ENCODE measurements around the gene NPLOC4.

NPLOC4 gene

DNA sequence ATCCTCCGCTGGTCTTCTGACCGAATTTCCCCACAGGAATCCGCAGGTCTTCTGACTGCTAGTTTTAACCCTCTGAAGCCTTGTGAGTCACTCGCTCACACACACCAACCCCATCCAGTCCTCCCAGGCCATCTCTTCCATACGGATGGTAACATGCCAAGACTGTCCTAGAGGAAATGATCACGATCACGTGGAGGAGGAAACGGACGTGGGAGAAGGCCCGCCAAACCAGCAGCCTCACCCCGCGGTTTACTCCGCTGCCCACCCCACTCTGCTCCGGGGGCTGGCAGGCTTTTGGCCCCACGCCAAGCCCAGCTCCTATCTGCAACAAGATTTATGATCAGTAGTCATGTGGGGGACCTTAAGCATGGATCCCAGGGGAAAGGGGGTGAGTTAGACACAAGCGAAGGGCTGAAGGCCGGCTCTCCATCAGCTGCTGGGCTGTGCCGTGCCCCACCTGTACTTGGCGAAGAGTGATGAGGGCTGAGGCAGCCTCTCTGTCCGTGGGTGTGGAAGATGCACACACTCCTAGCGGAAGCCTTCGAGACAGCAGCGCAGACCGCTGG is 83.2 kb downstream of the NPLOC4 start:
- no peaks in the 10 kb centered on the region for H3K27me3 Mint-ChIP-seq (ENCODE audit: low read depth, poor library complexity)
- peaks cover 44% of the 10 kb centered on the region for H3K4me1 Mint-ChIP-seq
- DNase-seq: peak; percentile 38
- TF ChIP-seq, protein P1, sequence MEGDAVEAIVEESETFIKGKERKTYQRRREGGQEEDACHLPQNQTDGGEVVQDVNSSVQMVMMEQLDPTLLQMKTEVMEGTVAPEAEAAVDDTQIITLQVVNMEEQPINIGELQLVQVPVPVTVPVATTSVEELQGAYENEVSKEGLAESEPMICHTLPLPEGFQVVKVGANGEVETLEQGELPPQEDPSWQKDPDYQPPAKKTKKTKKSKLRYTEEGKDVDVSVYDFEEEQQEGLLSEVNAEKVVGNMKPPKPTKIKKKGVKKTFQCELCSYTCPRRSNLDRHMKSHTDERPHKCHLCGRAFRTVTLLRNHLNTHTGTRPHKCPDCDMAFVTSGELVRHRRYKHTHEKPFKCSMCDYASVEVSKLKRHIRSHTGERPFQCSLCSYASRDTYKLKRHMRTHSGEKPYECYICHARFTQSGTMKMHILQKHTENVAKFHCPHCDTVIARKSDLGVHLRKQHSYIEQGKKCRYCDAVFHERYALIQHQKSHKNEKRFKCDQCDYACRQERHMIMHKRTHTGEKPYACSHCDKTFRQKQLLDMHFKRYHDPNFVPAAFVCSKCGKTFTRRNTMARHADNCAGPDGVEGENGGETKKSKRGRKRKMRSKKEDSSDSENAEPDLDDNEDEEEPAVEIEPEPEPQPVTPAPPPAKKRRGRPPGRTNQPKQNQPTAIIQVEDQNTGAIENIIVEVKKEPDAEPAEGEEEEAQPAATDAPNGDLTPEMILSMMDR (IDR thresholded peaks at IDR 0.05): no peak
- no peaks in the 10 kb centered on the region for H3K9me3 Mint-ChIP-seq
- H3K4me3 Mint-ChIP-seq: peak overlapping the region; percentile 85
- H3K27ac Mint-ChIP-seq: no peak overlapping the region
- peaks cover 21% of the 10 kb centered on the region for H3K36me3 Mint-ChIP-seq (ENCODE audit: low read depth)

DNA sequence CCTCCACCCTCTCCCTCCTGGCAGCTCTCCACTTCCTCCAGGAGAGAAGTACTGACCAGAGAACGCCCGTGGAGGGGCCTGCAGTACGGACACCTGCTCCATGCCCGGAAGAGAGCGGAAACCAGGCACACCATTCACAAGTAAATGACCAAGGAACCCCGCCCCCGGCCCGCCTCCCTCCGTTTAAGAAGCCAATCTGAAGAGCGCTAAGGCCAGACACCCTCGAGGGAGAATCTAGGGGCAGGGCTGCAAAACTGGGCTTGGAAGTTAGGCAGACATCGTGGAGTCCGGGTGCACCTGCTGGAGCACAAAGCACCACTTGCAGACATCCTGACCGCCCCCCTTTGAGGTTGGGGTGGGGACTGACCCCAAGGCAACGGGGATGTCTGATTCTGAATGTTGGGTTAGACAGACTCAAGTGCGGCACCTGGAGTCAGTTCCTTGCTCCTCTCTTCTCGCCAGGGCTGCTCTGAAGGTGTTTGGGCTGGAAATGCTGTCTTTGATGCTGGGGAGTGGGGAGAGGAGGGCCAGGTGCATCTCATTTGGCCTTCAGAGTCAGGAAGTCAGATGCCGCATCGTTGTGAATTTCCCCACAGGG is 83.8 kb downstream of the NPLOC4 start:
- no peaks in the 10 kb centered on the region for H3K9me3 Mint-ChIP-seq
- H3K36me3 Mint-ChIP-seq (ENCODE audit: low read depth): peaks cover 18% of the 10 kb centered on the region
- TF ChIP-seq, protein P1 (IDR thresholded peaks at IDR 0.05): no peak
- peak overlapping the region; percentile 59 for H3K27ac Mint-ChIP-seq
- H3K4me3 Mint-ChIP-seq: peak overlapping the region; percentile 85
- no peaks in the 10 kb centered on the region for H3K27me3 Mint-ChIP-seq (ENCODE audit: low read depth, poor library complexity)
- DNase-seq: peak; percentile 77
- H3K4me1 Mint-ChIP-seq: peaks cover 44% of the 10 kb centered on the region

DNA sequence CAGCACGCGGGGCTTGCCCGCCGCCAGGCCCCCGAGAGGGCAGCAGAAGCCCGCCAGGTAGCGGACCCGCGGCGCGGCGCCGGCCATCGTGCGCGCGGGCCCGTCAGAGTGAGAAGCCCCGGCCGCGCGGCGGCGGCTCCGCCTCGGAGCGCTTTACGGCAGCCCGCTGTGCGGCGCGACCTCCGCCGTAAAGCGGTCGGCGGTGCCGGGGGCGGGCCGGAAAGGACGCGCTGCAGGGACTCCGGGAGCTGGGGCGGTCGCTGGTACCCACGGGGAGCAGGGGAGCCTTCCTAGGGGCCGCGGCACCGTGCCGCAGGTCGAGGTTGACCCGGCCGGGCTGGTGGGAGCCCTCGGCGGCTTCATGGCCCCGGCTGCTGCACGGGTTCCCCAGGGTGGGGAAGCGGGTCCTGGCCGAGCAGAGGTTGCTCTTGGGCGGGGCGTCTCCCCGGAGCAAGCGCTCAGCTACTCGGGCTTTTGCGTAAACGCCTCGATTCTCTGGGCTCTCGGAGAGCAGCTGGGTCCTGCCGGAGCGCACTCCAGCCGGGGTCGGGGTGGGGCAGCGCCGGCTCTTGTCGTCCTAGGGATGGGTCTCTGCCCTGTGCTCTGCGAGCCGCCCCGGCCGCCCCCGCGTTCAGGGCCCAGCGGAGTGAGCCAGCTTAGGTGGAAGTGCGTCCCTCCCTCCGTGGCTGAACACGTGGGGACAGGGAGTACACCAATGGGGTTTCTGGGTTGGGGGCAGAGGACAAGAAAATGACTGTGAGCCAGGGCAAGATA is 84.5 kb downstream of the NPLOC4 start, which contains the start of gene FAAP100:
Gene FAAP100, minus strand, starts transcription at position 110 of the 774 bp plus-strand sequence. Its CDS starts 23 bp downstream, at position 87.
- Mint-ChIP-seq H3K9me3 (no peaks in the 10 kb centered on the region), H3K27me3 (ENCODE audit: low read depth, poor library complexity) (no peaks in the 10 kb centered on the region), H3K4me1 (peaks cover 44% of the 10 kb centered on the region), H3K36me3 (ENCODE audit: low read depth) (peaks cover 18% of the 10 kb centered on the region), H3K4me3 (peak within 1 kb of the TSS; percentile 91), H3K27ac (peak within 1 kb of the TSS; percentile 66)
- TF ChIP-seq, protein P1 (IDR thresholded peaks at IDR 0.05): no peak
- peak; percentile 84 for DNase-seq

DNA sequence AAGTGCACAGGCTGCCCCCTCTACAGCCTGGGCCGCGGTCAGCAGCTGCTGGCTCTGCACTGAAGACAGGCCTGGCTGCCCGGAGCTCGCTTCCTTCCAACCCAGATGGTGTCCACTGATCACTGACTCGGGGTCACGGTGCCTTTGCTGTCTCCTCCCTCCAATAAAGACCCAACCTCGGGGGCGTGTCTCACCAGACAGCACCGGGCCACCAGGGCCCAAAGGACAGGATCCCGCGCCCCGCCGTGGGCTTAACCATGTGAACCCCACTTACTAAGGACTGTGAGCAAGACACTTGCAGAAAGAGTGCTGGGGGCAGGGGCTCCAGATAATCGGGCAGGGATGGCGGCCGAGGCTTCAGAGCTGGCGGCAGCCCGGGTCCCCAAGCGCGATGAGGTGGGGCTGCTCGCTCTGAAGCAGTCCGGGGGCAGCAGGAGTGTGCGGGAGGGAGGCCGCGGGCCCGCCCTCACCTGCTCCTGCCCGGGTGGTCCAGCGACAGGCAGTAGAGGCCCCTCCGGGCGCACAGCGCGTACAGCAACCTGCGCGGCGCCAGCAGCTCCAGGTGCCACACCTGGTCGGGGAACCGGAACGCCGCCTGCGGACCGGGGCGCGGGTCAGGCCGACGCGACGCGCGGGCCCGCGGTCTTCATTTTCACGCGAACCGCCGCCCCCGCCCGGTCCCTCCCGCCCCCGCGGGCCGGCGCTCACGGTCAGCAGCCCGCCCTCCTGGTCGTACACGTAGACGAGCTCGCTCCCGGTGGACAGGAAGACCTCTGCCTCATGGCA is 85.3 kb downstream of the NPLOC4 start:
- Mint-ChIP-seq H3K4me1 (peaks cover 44% of the 10 kb centered on the region), H3K36me3 (ENCODE audit: low read depth) (peaks cover 18% of the 10 kb centered on the region), H3K4me3 (peak overlapping the region; percentile 91), H3K27ac (peak overlapping the region; percentile 66), H3K27me3 (ENCODE audit: low read depth, poor library complexity) (no peaks in the 10 kb centered on the region), H3K9me3 (no peaks in the 10 kb centered on the region)
- DNase-seq: peak; percentile 51
- TF ChIP-seq, protein P1 (IDR thresholded peaks at IDR 0.05): no peak

DNA sequence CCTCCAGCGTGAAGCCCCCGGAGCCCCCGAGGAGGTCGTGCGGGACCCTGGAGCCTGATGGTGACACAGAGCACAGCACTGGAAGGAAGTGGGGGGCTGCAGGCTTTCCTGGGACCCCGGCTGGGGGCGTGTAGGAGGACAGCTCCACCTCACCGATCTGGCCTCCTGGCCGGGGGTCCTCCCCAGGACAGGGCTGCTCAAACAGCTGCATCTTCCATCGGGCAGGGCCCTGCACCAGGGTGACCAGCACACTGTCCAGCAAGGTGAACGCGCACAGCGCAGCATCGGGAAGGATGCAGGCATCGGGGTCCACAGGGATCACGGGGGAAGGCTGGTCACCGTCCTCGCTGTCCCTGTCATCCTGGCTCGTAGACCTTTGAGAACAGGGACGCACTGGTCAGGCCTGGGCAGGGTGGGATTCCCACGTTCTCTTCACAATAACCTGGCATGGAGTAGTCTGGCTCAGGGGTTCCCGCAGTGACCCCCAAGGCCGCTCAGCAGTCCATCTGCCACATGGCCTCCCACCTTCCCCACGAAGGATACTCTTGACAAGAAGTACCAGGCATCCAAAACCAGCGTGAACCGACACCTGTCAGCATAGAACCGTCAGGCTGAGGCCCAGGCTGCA is 86.0 kb downstream of the NPLOC4 start:
- H3K27ac Mint-ChIP-seq: peak overlapping the region; percentile 66
- no peak for DNase-seq

More for the DNA sequence above, 86.0 kb downstream of the NPLOC4 start:
- Mint-ChIP-seq H3K27me3 (ENCODE audit: low read depth, poor library complexity) (no peaks in the 10 kb centered on the region), H3K4me1 (peaks cover 44% of the 10 kb centered on the region), H3K9me3 (no peaks in the 10 kb centered on the region), H3K36me3 (ENCODE audit: low read depth) (peaks cover 22% of the 10 kb centered on the region), H3K4me3 (peak overlapping the region; percentile 91)
- TF ChIP-seq, protein P1 (IDR thresholded peaks at IDR 0.05): no peak

Measured in nephron progenitor cell (in vitro differentiated cells).